ENCODE measurements around the gene TMEM218.

DNA sequence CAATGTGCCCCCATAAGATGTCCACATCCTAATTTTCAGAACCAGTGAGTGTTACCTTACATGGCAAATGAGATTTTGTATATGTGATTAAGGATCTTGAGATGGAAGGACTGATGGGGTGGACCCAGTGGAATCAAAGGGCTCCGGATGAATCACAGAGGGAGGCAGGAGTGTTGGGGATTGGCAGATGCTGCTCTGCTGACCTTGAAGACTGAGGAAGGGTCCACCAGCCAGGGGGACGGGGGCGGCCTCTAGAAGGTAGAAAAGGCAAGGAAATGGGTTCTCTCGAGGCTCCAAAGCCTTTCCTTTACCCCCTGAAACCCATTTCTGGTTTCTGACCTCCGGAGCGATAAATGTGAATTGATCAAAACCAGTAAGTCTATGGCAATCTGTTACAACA, 18.8 kb downstream of the TMEM218 start:
- TF ChIP-seq, protein P1, sequence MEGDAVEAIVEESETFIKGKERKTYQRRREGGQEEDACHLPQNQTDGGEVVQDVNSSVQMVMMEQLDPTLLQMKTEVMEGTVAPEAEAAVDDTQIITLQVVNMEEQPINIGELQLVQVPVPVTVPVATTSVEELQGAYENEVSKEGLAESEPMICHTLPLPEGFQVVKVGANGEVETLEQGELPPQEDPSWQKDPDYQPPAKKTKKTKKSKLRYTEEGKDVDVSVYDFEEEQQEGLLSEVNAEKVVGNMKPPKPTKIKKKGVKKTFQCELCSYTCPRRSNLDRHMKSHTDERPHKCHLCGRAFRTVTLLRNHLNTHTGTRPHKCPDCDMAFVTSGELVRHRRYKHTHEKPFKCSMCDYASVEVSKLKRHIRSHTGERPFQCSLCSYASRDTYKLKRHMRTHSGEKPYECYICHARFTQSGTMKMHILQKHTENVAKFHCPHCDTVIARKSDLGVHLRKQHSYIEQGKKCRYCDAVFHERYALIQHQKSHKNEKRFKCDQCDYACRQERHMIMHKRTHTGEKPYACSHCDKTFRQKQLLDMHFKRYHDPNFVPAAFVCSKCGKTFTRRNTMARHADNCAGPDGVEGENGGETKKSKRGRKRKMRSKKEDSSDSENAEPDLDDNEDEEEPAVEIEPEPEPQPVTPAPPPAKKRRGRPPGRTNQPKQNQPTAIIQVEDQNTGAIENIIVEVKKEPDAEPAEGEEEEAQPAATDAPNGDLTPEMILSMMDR (conservative IDR thresholded peaks at IDR 0.05): no peak
- TF ChIP-seq EZH2 (IDR thresholded peaks at IDR 0.05; ENCODE audit: low read depth): no peak

All from PC-9 (cell line).